ENCODE measurements around the gene COL24A1. TPM values are rescaled to one million over a fixed set of nuclear protein-coding genes. Genes with fewer than 3 reads are reported as not detected.

The COL24A1 gene
- total RNA-seq, 1 experiment from 2014 or later: 0.07 TPM

DNA sequence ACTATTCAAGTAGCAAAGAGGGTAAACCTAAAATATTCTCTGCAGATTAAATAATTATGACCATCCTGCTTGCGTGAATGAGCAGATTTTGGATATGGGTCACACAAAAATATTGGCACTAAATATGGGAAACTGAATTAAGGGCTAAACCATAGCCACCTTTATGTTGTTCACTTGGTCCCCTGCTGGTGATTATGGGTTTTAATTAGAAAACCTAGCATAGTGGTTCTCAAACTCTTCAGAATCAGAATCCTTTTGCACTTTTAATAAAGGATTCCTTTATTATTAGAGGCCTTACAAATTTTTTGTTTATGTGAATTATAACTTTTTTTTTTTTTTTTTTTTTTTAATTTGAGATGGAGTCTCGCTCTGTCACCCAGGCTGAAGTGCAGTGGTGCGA, 409.8 kb downstream of the COL24A1 start:
- H3K27me3 ChIP-seq (ENCODE audit: low read length): no peaks in the 10 kb centered on the region
- H3K36me3 ChIP-seq (ENCODE audit: low read depth, low read length): no peaks in the 10 kb centered on the region
- POLR2A ChIA-PET (ENCODE audit: unreplicated experiment): no interaction called here
- intact Hi-C loops (cut with micrococcal nuclease): no loop called here
- DNase-seq (no peak), ATAC-seq (no peak)
- no peaks in the 10 kb centered on the region for H3K9me2 ChIP-seq (replicated peaks; ENCODE audit: low read length)
- no peaks in the 10 kb centered on the region for H3F3A ChIP-seq (ENCODE audit: low read length, unreplicated experiment)
- no TSS peak for BruUV-seq (replicated peaks)
- H3K27ac ChIP-seq (ENCODE audit: low read length): no peak overlapping the region
- no peak overlapping the region for H3K4me3 ChIP-seq (ENCODE audit: low read length)
- no peak overlapping the region for H2AFZ ChIP-seq (ENCODE audit: low read length)
- TF ChIP-seq, protein P1, sequence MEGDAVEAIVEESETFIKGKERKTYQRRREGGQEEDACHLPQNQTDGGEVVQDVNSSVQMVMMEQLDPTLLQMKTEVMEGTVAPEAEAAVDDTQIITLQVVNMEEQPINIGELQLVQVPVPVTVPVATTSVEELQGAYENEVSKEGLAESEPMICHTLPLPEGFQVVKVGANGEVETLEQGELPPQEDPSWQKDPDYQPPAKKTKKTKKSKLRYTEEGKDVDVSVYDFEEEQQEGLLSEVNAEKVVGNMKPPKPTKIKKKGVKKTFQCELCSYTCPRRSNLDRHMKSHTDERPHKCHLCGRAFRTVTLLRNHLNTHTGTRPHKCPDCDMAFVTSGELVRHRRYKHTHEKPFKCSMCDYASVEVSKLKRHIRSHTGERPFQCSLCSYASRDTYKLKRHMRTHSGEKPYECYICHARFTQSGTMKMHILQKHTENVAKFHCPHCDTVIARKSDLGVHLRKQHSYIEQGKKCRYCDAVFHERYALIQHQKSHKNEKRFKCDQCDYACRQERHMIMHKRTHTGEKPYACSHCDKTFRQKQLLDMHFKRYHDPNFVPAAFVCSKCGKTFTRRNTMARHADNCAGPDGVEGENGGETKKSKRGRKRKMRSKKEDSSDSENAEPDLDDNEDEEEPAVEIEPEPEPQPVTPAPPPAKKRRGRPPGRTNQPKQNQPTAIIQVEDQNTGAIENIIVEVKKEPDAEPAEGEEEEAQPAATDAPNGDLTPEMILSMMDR (conservative IDR thresholded peaks at IDR 0.05; ENCODE audit: low read depth, low read length): peak; percentile 22; the same call in 1 of the 2 replicates
- TF ChIP-seq EZH2phosphoT487 (IDR thresholded peaks at IDR 0.05; ENCODE audit: borderline replicate concordance, low read length) (no peak), EZH2 (IDR thresholded peaks at IDR 0.05; ENCODE audit: low read length, unreplicated experiment) (no peak)
- no peaks in the 10 kb centered on the region for H3K4me1 ChIP-seq (ENCODE audit: insufficient read depth, low read length)
- H3K9ac ChIP-seq (ENCODE audit: low read length): no peak overlapping the region
- H4K20me1 ChIP-seq (ENCODE audit: low read length): no peaks in the 10 kb centered on the region
- CTCF ChIA-PET: no interaction called here
- H3K79me2 ChIP-seq (ENCODE audit: low read length): no peaks in the 10 kb centered on the region
- no peak overlapping the region for H3K4me2 ChIP-seq (ENCODE audit: low read length)
- no peaks in the 10 kb centered on the region for H3K9me3 ChIP-seq (ENCODE audit: low read length)

DNA sequence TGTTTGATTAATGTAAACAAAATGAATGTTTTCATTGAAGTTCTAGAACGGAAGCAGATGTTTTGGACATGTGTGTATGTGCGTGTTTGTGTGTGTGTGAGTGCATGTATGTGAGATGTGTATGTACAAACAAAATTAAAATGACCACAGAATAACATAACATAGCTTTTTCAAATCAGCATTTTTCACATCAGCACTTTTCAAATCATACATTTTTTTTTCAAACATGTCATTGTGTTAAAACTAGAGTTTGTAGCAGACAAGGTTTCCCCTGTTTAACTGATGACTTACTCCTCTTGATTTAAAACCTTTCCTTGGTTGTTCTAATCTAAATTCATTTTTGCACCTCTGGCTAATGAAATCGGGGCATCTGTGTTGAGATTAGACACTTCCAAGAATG, 412.8 kb downstream of the COL24A1 start:
- no peak overlapping the region for H3K4me3 ChIP-seq (ENCODE audit: low read length)
- no peak overlapping the region for H3K27ac ChIP-seq (ENCODE audit: low read length)
- no peaks in the 10 kb centered on the region for H3K9me2 ChIP-seq (replicated peaks; ENCODE audit: low read length)
- H2AFZ ChIP-seq (ENCODE audit: low read length): no peak overlapping the region
- CTCF ChIA-PET: no interaction called here
- no peaks in the 10 kb centered on the region for H3K79me2 ChIP-seq (ENCODE audit: low read length)
- BruUV-seq (replicated peaks): no TSS peak
- H3K4me2 ChIP-seq (ENCODE audit: low read length): no peak overlapping the region
- ATAC-seq: no peak
- no peaks in the 10 kb centered on the region for H3K36me3 ChIP-seq (ENCODE audit: low read depth, low read length)
- H3K9me3 ChIP-seq (ENCODE audit: low read length): no peaks in the 10 kb centered on the region
- POLR2A ChIA-PET (ENCODE audit: unreplicated experiment): no interaction called here
- H3K4me1 ChIP-seq (ENCODE audit: insufficient read depth, low read length): no peaks in the 10 kb centered on the region
- intact Hi-C loops (cut with micrococcal nuclease): no loop called here
- no peaks in the 10 kb centered on the region for H3K27me3 ChIP-seq (ENCODE audit: low read length)
- no peaks in the 10 kb centered on the region for H4K20me1 ChIP-seq (ENCODE audit: low read length)
- no peaks in the 10 kb centered on the region for H3F3A ChIP-seq (ENCODE audit: low read length, unreplicated experiment)
- TF ChIP-seq EZH2phosphoT487 (IDR thresholded peaks at IDR 0.05; ENCODE audit: borderline replicate concordance, low read length) (no peak), EZH2 (IDR thresholded peaks at IDR 0.05; ENCODE audit: low read length, unreplicated experiment) (no peak)
- TF ChIP-seq, protein P1 (conservative IDR thresholded peaks at IDR 0.05; ENCODE audit: low read depth, low read length): no peak
- H3K9ac ChIP-seq (ENCODE audit: low read length): no peak overlapping the region
- no peak for DNase-seq

DNA sequence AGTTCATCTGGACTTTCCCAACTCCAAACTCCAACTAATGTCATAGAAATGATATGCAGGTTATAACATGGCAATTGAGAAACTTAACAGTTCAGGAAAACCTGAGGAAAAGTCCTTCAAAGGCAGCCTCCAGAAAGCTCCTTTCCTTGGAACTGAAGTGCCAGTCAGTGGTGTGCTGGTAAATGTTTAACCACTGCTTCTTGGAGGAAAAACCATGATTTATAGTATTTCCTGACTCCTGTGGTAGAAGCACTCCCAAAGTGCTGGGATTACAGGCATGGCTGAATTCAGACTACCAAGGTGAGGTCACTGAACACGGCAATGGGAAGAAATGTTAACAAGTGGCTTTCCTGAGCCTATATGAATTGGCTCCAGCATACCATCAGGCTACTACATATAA, 421.6 kb downstream of the COL24A1 start:
- Histone ChIP-seq H3K4me1 (ENCODE audit: insufficient read depth, low read length) (no peaks in the 10 kb centered on the region), H4K20me1 (ENCODE audit: low read length) (no peaks in the 10 kb centered on the region), H2AFZ (ENCODE audit: low read length) (peak overlapping the region; percentile 26; the same call in 1 of the 2 replicates), H3K9ac (ENCODE audit: low read length) (no peak overlapping the region), H3K9me2 (replicated peaks; ENCODE audit: low read length) (no peaks in the 10 kb centered on the region), H3K4me2 (ENCODE audit: low read length) (no peak overlapping the region), H3K36me3 (ENCODE audit: low read depth, low read length) (no peaks in the 10 kb centered on the region), H3K79me2 (ENCODE audit: low read length) (no peaks in the 10 kb centered on the region), H3F3A (ENCODE audit: low read length, unreplicated experiment) (no peaks in the 10 kb centered on the region), H3K27me3 (ENCODE audit: low read length) (no peaks in the 10 kb centered on the region), H3K27ac (ENCODE audit: low read length) (no peak overlapping the region), H3K9me3 (ENCODE audit: low read length) (no peaks in the 10 kb centered on the region), H3K4me3 (ENCODE audit: low read length) (no peak overlapping the region)
- DNase-seq: no peak
- ATAC-seq: no peak
- intact Hi-C loops (cut with micrococcal nuclease): no loop called here
- ChIA-PET POLR2A (ENCODE audit: unreplicated experiment) (no interaction called here), CTCF (no interaction called here)
- no TSS peak for BruUV-seq (replicated peaks)
- TF ChIP-seq EZH2phosphoT487 (IDR thresholded peaks at IDR 0.05; ENCODE audit: borderline replicate concordance, low read length): no peak
- no peak for TF ChIP-seq EZH2 (IDR thresholded peaks at IDR 0.05; ENCODE audit: low read length, unreplicated experiment)
- TF ChIP-seq, protein P1 (conservative IDR thresholded peaks at IDR 0.05; ENCODE audit: low read depth, low read length): no peak
